GM12891 (cell line): ENCODE measurements around the gene PRRC2A.
A peak's percentile ranks its signal among the peaks of the same experiment; 100 is the strongest.
"Not testable (repeated sequence)": the region's sequence is repeated elsewhere in the genome, so short reads cannot be mapped to it uniquely, and the experiment has no call there.

Experiments used
- DNase-seq: peaks from one replicate; pipeline ENCODE4 v3.0.0; 2011; ENCODE audit warnings: low spot score; ENCODE audit not compliant: insufficient read length
- FAIRE-seq: peaks from 2 replicates; lab custom pipeline; 2011; peaks lifted over from hg19 to GRCh38; lab: Jason Lieb, UNC
- PAX5 ChIP-seq: IDR thresholded peaks from 2 replicates; pipeline ENCODE4 v1.6.1; 2011; ENCODE audit warnings: low read length, moderate library complexity, mild to moderate bottlenecking; ENCODE audit not compliant: insufficient read depth, severe bottlenecking
- POLR2A ChIP-seq: IDR thresholded peaks from 2 replicates; pipeline ENCODE4 v1.6.1; 2011; ENCODE audit warnings: low read depth, low read length, control low read depth
- POLR2AphosphoS5 ChIP-seq: IDR thresholded peaks from 2 replicates; pipeline ENCODE4 v1.6.1; 2011; ENCODE audit warnings: low read depth, low read length, control low read depth
- POU2F2 ChIP-seq: IDR thresholded peaks from 2 replicates; pipeline ENCODE4 v1.6.1; 2011; ENCODE audit warnings: low read depth, mild to moderate bottlenecking, control low read depth, low read length, moderate library complexity
- SPI1 ChIP-seq: IDR thresholded peaks from 2 replicates; pipeline ENCODE4 v1.6.1; 2011; ENCODE audit warnings: low read depth, low read length, control low read depth
- TAF1 ChIP-seq: IDR thresholded peaks from 2 replicates; pipeline ENCODE4 v1.6.1; 2011; ENCODE audit warnings: low read depth, low read length, control low read depth

The PRRC2A gene

GRCh38 chr6:31585491-31585890, 35.0 kb upstream of the PRRC2A start:
- no peak for DNase-seq
- peak; percentile 87 for FAIRE-seq
- TF ChIP-seq POLR2AphosphoS5, result no peak
- TF ChIP-seq SPI1, result no peak
- no peak for TF ChIP-seq POLR2A

- FAIRE-seq, result no peak
- no peak for DNase-seq
- TF ChIP-seq SPI1 (peak; percentile 18; the same call in 1 of the 2 replicates), POLR2A (no peak), TAF1 (no peak), POLR2AphosphoS5 (no peak)
Measured at GRCh38 chr6:31586008-31586407, 34.5 kb upstream of the PRRC2A start, which contains the start of gene LST1. TSS of gene LST1 (plus strand) at chr6:31586277. CDS start at chr6:31587300, 1,023 bp downstream.

- DNase-seq (no peak), FAIRE-seq (peak; percentile 93)
- TF ChIP-seq POU2F2 (no peak), SPI1 (peak; percentile 89), PAX5 (no peak), POLR2A (0 out of 2 replicates have a peak, but pooled peaks have one; percentile 47)
Measured at GRCh38 chr6:31586599-31587281, 33.8 kb upstream of the PRRC2A start.

GRCh38 chr6:31587791-31588777, 32.4 kb upstream of the PRRC2A start:
- TF ChIP-seq POU2F2 (no peak), PAX5 (no peak), TAF1 (no peak), POLR2A (no peak), POLR2AphosphoS5 (no peak)
- no peak for FAIRE-seq
- no peak for DNase-seq

GRCh38 chr6:31588871-31589650, 31.5 kb upstream of the PRRC2A start:
- no peak for FAIRE-seq
- no peak for DNase-seq
- no peak for TF ChIP-seq PAX5

GRCh38 chr6:31590691-31591090, 29.8 kb upstream of the PRRC2A start:
- not testable (repeated sequence) for DNase-seq, FAIRE-seq

GRCh38 chr6:31592396-31592771, 28.1 kb upstream of the PRRC2A start:
- no peak for DNase-seq
- no peak for TF ChIP-seq POLR2A
- TF ChIP-seq TAF1, result no peak
- TF ChIP-seq SPI1, result no peak
- TF ChIP-seq PAX5, result no peak
- TF ChIP-seq POLR2AphosphoS5, result no peak
- TF ChIP-seq POU2F2, result no peak
- no peak for FAIRE-seq

- FAIRE-seq, result peak; percentile 69
- TF ChIP-seq TAF1 (no peak), PAX5 (no peak), POLR2AphosphoS5 (no peak), POU2F2 (no peak), SPI1 (no peak), POLR2A (no peak)
- no peak for DNase-seq
Measured at GRCh38 chr6:31597006-31597405, 23.5 kb upstream of the PRRC2A start.

- TF ChIP-seq POLR2AphosphoS5 (no peak), SPI1 (no peak), POU2F2 (no peak), PAX5 (no peak), TAF1 (no peak), POLR2A (no peak)
- FAIRE-seq, result no peak
- DNase-seq, result no peak
Measured at GRCh38 chr6:31607317-31607716, 13.2 kb upstream of the PRRC2A start.

GRCh38 chr6:31609519-31610406, 10.8 kb upstream of the PRRC2A start:
- FAIRE-seq (no peak), DNase-seq (no peak)
- TF ChIP-seq POU2F2 (no peak), TAF1 (no peak), SPI1 (no peak), PAX5 (no peak), POLR2AphosphoS5 (no peak), POLR2A (no peak)
